OCI-M2 (cell line): Measurements from ENCODE around the gene CMIP.

ENCODE experiments used
- DNase-seq: peaks from one replicate; lab custom pipeline; 2025; ENCODE audit not compliant: unreplicated experiment; lab: John Stamatoyannopoulos, UW

Gene CMIP

DNA sequence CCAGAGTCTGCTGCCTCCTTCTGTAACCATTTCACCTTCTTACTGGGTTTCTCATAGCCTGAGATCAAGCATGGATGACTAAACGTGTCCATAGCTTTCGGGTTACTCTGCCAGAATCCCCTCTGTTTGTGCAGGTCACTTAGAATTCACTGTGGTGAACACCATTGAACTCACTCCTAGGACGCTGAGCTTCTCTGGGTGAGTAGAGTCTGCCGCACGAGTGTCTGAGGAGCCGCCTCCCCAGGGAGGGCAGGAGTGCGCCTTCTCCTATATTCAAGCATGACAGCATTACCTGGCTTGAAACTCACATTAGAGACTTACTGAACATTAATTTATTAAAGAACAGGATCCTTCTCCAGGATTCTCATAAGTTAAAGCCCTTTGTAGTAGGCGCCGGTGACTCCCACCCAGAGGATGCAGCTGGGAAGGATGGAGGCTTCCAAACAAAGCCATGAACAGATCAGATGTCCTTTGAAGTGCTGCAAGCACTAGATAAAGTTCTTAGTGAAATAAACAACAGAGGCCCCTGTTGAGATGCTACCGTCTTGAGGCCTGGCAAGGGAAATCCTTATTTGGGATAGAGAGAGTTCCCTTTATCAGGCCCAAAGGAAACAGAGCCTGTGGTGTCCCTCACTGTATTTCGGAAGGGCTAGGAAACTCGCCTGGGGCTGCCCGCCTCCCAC lies 189.9 kb downstream of the CMIP start:
- DNase-seq, result peak; percentile 47

DNA sequence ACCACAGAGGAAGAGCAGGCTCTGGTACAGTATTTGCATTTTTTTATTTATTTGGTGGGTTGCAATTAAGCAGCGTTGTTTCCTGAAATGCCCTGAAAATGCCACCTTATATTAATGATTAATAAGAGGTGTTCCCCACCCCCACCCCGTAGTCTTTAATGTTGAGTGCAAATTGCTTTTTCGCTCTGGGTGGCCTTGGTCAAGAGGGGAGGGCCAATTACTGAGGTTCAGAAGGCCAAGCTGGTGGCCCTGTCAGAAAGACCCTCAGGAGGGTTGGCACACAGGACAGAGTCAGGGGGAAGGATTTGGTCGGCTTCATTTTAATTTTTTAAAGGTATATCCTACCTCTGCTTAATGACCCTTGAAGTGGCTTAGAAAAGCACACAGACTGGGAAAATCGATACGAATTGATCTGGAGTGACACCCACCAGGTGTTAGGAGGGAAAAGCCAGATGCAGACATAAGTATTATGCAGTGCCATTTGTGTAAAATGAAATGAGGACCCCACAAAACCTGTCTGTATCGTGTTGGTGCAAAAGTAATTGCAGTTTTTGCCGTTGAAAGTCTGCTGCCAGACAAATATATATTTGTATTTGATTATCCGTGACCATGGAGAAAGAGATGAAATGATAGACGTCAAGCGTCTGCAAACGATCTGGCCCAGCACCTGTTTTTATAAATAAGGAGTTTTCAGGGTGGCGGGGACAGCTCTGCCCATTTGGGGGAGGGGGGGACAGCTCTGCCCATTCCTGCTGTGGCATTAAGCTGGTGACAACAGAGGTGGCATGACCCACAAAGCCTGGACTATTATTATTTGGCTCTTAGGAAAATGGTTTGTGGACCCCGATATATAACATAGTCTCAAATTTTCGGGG lies 190.7 kb downstream of the CMIP start:
- DNase-seq, result no peak

DNA sequence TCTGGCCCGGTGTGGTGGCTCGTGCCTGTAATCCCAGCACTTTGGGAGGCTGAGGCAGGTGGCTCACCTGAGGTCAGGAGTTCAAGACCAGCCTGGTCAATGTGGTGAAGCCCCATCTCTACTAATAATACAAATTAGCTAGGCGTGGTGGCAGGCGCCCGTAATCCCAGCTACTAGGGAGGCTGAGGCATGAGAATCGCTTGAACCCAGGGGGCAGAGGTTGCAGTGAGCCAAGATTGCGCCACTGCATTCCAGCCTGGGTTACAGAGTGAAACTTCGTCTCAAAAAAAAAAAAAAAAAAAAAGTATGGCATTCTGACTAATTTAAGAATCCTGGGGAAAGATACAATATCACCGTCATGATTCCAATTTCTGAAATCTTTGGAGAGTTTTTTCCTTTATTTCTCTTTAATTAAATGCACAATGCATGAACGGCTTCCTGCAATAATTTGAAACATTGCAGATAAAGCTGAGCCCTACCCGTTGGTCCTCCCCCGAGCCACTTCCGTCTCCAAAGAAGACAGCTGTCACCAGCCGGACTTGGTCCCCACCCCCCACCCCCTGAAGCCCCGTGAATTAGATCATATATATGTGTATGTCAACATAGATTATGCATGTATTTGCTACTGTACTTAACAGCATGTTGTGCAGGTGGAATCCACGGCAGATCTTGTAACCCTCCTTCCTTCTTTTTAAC lies 191.8 kb downstream of the CMIP start:
- DNase-seq, result no peak

DNA sequence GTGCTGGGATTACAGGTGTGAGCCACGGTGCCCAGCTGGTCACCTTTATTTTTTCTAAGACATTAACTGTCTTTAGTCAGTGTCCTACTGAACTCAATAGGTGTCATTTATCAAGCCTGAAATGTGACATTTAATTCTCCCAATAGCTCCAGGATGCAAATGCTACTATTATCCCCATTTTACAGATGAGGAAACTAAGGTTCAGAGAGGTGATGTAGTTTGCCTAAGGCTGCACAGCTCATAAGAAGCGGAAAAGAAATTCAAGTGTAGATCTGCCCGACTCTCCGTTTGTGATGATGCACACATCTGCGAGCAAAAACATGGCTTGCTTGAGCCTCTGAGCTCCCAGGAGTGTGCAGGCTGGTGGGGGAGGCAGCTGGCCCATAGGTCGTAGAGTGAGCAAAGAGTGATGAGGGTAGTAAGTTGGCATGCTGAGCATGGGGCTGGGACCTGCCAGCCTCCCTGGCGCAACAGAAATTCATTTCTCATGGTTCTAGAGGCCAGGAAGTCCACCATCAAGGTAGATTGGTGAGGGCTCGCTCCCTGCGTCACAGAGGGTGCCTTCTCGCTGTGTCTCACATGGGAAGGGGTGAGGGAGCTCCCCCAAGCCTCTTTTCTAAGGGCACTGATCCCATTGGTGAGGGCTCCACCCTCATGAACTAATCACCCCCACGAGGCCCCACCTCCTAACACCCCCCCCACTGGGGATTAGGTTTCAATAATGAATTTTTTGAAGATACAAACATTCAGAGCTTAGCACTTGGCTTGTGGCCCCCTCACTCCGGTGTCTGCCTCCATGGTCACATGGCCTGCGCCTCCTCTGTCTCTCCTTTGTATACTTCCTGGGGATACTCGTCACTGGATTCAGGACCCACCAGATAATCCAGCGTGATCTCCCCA lies 193.0 kb downstream of the CMIP start:
- no peak for DNase-seq

DNA sequence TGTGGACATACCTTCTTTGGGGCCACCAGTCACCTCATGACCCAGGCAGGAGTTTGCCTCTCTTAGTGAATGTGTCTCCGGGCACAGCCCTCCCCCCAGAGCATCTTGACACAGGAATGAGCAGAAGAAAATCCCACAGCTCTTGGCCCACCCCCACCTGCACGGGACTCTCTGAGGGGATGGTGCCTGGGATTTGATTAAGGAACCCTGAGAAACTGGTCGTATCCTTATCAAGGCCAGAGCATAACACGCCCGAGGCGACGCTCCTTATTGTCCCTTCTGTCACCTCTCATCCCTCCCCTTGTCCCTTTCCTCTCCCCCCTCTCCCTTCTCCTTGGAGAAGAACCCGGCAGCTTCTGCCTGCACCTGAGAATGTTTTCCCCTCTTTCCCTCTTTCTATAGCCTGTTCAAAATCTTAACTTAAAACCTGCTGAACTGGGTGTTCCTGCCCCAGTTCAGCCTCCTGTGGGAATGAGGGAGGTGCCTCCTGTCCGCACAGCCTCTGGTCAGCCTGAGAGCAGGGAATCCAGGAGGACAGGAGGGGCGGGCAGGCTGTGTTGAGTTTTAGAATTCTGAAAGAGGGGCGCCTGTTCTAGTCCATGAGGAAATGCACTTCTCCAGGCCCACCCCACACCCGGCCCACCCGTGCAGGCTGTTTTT lies 193.8 kb downstream of the CMIP start:
- DNase-seq, result no peak

DNA sequence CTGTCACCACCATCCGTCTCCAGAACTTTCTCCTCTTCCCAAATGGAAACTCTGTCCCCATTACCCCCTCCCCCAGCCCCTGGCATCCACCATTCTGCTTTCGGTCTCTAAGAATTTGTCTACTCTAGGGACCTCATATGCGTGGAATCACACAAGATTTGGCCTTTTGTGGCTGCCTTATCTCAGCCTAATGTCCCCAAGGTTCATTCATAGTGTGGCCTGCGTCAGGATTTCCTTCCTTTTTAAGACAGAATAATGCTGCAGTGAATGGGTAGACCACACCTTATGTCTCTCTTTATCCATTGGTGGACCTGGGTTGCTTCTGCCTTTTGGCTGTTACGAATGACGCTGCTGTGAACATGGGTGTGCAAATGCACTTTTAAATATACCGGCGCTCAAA lies 194.7 kb downstream of the CMIP start:
- DNase-seq, result no peak

DNA sequence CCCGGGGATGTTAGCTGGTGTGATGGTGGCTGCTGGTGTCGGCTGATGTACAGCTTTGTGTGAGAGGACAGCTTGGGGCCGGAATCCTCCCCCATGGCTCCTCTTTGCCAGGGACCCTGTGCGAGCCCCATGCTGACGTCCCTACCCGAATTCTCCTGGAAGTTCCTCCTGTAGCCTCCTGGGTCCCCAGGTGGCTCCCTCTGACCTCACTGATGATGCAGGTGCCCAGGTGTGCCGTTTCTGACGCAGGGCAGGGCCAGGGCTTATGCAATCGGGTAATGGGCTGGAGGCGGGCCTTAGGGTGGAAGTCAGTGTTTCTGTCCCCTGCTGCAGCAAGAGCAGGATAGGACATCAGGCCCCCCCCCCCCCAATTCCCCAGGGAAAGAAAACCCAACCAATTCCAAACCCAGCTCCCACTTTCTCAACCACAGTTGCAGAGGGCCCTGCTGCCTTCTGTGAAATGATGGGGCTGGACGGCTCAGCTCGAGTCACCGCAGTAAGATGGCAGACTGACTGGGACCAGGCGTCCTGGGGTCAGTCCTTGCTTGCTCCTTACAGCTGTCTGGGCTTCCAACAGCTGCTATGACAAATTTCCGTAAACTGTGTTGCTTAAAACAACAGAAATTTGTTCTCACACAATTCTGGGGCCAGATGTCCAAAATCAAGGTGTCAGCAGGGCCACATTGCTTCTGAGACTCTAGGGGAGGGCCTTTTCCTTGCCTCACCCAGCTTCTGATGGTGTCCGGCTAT lies 195.5 kb downstream of the CMIP start:
- no peak for DNase-seq

DNA sequence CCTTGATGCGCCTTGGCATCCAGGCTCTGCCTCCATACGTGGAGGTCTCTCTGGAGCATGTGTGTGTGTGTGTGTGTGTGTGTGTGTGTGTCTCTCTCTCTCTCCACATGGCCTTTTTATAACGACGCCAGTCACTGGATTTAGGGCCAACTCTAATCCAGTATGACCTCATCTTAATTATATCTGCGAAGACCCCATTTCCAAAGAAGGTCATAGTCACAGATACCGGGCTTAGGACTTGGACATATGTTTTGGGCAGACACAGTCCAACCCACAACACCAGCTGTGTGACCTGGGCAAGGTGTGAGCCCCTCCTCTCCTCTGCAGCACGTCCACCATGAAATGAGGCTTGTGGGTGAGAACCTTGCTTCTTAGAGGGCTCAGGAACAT lies 196.1 kb downstream of the CMIP start:
- DNase-seq, result no peak

DNA sequence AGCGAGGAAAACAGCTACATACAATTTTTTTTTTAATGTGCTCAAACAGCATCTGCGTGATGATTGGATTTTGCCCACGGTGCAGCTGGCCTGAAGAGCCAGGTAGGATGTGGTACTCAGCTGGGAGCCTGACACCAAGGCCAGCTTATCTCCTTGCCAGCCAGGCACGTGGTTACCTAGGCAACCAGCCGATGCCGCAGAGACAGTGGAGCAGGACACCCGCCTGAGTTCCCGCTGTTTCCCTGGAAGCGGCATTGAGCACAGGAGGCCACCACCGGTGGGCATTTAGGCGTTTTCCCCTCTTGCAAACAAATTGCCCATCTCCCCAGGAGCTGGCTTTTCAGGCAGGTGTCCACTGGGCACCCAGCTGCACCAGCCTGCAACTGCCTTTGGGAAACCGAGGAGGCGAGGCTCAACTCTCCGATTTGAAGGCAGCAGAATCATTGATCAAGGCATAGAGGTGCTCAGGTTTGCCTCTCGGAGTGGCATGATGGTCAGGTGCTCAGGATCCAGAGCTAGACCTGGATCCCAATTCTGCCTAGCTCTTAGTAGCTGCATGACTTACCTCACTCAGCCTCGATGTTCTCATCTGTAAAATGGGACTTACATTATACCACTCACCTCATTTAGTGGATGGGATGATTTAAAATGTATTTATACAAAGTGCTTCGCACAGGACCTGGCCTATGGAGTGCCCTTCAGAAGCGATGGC lies 196.9 kb downstream of the CMIP start:
- no peak for DNase-seq

DNA sequence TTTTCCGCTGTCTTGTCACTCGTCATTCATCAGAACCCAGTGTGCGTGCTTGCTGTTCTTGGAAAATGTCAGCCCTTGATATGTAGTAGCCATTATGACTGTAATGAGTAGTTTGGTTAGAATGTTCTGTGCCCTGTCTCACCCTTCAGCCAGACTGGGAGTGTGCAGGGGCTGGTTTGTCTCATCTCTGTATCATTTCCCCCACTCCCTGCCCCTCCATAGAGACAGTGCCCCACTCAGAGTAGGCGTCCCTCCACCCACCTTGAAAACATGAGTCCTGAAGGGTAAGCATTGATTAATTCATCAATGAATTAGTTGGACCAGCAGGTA lies 197.5 kb downstream of the CMIP start:
- no peak for DNase-seq

DNA sequence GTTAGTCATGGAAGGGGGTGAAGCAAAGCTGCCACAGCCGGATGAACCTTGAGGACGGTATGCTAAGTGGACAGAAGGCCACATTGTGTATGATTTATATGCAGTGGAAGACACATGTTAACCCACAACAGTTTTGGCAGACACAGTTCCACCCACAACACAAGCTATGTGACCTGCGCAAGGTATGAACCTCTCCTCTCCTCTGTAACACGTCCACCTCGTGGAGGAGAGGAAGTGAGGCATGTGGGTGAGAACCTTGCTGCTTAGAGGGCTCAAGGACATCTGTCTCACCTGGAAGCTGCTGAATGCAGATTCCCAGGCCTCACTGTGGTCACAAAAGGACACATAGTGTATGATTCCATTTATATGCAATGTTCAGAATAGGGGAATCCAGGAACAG lies 198.3 kb downstream of the CMIP start:
- no peak for DNase-seq

DNA sequence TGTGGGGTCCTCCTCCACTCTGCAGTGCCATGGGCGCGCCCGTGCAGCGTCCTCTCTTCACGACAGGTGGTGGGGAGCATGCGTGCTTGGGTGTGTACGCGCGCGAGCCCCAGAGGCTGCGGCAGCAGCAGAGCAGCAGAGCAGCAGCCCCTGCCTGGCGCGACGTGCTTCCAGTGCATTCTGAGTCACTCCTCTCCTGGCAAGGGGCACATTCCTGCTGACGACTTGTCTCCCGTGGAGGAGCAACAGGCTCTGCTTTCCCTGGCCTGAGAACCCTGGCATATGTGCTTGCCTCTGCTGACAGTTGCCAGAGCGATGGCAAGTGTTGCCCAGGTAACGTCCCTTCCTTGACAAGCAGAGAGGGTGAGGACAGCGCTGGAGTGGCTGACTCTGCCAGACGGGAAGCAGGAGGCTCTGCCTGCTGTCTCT lies 200.7 kb downstream of the CMIP start:
- DNase-seq, result no peak

DNA sequence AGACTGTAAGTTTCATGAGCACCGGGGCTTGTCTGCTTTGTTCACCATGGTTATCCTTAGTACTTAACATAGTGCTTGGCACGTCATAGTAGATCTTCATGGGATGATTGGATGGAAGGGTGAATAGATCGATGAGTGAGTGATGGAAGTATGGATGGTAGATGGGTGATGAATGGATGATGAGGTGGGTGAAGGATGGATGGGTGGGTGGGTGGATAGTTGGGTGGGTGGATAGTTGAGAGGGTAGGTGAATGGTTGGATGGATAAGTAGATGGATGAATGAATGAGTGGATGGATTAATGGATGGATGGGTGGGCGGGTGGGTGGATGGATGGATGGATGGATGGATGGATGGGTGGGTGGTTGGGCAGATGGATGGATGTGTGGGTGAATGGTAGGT lies 201.3 kb downstream of the CMIP start:
- DNase-seq, result no peak

DNA sequence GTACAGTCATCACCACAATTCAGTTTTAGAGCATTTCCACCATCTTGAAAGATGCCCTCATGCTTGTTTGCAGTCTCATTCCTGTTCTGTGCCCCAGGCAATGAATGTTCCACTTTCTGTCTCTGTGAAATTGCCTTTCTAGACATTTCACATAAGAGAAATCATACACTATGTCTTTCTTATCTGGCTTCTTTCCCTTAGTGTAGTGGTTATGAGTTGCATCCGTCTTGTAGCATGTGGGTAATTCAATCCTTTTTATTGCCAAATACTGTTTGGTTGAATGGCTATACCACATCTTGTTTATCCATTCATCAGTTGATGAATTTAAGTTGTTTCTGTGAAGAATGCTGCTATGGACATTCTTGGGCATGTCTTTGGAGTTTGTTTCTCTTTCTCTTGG lies 202.0 kb downstream of the CMIP start:
- no peak for DNase-seq

DNA sequence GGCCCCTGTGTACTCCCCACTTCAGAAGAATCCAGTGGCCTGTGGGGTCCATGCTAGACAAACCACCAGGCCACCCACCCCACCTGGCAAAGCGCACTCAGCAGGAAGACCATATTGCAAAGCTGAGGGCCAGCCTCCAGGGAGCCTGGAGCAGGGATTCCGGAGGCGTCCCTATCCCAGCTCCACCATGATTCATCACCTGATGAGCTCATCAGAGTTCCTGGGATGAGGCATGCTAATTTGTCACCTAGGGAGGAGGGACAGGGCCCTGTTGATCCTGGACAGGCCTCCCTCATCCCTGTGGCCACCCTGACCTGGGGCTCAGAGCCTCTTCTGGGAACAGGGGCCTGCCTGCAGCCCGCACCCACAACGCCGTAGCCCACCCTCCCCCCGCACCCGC lies 202.9 kb downstream of the CMIP start:
- DNase-seq, result no peak

DNA sequence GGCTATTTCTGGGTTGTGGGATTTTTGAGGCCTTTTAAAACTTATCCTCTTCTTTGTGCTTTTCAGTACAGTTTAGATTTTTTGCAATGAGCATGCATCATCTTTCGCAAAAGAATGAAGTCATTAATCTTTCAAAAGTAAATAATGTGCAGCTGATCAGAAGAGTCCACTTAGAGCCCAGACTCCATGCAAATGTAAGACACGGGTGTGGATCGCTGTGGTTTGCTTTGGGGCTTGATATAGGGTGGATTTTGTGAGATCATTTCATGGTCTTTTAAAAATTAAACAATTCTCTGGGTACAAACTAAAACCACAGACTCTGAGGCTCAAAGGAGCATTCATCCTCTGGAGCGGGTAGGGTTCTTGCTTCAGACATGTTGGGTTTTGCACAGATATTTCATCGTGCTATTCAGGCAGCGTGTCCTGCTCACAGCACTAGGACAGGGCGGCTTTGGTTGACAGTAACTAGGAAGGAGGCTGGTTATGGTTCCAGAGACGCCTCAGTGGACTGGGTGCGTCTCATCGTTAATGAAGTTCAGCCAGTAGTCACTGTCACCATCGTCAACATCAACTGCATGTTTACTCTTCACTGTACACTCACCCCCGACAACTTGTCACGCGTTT lies 205.1 kb downstream of the CMIP start:
- DNase-seq, result no peak

DNA sequence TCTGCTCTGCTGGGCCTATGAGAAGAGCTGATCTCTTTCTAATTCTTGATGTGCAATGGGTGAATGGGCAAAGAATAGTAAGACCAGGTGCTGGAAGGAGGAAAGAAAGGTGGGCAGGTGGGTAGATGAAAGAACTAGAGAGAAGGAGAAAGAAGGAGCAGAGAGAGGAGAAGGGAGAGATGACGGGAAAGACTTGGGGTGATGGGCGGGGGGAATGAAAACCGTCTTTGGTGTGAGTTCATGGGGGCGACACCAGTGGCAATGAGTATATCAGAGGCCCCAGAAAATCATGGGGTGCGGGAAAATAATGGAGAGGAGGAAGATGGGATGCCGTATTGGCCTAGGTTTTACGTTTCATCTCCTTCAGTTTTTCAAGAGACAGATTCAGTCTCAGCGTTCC lies 205.7 kb downstream of the CMIP start:
- DNase-seq, result no peak

DNA sequence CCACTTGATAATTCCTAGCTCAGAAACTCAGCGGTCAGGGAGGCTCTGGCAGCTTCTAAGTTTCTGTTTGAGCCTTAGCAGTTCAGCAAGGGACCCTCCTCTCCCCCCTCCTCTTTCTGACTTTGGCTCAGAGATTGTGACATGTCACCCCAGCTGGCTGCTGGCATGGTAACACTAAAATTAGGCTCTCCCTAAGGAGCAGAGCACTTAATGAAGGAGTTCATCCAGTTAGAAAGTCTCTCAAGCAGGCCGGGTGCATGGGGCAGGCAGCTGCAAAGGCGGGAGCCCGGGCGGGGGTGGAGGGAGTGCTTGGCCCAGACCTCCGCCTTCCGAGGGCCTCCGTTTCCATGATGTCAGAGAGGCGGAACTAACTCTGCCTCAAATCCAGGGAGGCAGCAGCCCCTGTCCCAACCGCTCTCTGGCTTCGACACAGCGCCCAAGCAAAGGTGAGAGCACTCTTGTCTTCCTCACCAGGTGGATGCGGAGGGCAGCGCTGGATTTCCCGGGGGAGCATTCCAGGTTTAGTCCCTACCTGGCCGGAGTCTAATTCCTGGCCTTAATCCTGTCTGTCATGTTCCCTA lies 206.5 kb downstream of the CMIP start:
- DNase-seq, result no peak
